ENCODE results near the gene ITGB2.

ITGB2 gene

GRCh38 chr21:44836666-44837471 is 83.8 kb downstream of the ITGB2 start:
- DNase-seq (ENCODE audit: low read depth) = peak; percentile 54
- TF ChIP-seq CTCF (conservative IDR thresholded peaks at IDR 0.05; ENCODE audit: low read depth, low read length) = peak; percentile 3
- no peak overlapping the region for H3K4me3 ChIP-seq (ENCODE audit: low read depth, low read length)

GRCh38 chr21:44836349-44836665 is 84.4 kb downstream of the ITGB2 start:
- no peak for DNase-seq (ENCODE audit: low read depth)
- TF ChIP-seq CTCF (conservative IDR thresholded peaks at IDR 0.05; ENCODE audit: low read depth, low read length) = no peak
- H3K4me3 ChIP-seq (ENCODE audit: low read depth, low read length) = no peak overlapping the region
